LoVo (cell line): ENCODE measurements around the gene SMIM45.

Source experiments
- DNase-seq: peaks from one replicate; pipeline ENCODE4 v3.0.0-alpha.2; 2016; ENCODE audit warnings: low spot score

Gene SMIM45

GRCh38 chr22:41915786-41916493 is 36.0 kb upstream of the SMIM45 start:
- DNase-seq: no peak

DNA sequence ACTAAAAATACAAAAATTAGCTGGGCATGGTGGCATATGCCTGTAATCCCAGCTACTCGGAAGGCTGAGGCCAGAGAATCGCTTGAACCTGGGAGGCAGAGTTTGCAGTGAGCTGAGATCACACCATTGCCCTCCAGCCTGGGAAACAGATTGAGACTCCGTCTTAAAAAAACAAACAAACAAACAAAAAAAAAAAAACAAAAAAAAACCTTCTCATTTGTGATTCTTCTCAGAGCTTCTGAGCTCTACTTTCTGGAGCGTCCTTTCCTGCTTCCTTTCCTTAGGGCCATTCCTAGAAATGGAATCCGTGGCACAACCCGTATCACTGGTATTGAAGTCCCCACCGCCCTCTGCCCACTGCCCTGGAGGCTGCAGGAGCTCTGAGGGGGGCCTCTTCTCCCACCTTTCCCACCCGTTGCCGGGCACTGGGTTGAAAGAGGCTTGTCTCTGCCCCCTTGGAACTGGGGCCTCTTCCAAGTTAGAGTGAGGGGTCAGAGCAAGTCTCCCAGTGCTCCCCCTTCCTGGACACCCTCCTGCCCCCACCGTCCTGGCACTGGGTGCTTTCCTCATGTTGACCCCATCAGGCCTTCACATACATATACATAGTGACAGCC is 35.1 kb upstream of the SMIM45 start:
- no peak for DNase-seq

GRCh38 chr22:41917375-41917902 is 34.5 kb upstream of the SMIM45 start:
- no peak for DNase-seq

GRCh38 chr22:41917903-41918791 is 33.8 kb upstream of the SMIM45 start:
- DNase-seq: no peak

DNA sequence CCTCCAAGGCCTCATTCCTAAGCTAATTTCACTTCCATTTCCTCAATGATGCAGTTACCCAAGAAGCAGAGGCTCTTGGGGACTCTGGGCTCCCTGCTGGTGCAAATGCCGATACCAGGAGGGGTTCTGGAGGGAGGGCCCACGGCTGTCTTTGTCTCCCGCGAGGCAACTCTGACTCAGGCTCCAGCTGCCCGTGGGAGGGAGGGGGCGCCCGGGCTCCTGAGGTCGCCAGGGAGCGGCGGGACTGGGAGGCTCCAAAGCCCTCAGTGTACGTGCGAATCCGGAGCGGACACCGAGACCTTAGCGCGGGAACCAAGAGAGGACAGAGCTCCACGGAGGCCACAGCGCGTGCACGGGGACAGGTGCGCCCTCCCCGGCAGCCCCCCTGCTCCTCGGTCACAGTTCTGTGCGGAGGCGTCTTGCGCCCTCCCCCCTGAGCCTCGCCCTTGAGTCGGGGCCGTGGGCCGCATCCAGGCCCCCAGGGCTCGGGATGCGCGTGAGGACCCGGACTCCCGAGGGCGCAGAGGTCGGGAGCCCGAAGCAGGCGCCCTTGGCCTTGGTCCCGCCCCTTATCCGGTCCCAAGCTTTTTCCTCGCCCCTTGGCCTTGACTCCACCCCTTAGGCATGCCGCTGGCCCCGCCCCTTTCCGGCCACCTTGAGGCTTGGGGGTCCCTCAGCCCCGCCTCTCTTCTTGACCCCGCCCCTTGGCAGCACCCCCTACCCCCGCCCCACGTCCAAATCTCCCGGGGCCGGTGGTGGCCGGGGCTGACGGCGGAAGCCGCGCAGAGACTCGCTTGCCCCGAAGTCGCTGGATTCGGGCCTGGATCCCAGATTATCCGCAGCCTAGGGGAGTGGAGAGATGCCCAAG is 32.4 kb upstream of the SMIM45 start:
- DNase-seq: no peak

GRCh38 chr22:41920271-41920976 is 31.5 kb upstream of the SMIM45 start:
- DNase-seq: no peak

GRCh38 chr22:41922328-41922727 is 29.6 kb upstream of the SMIM45 start:
- no peak for DNase-seq

- no peak for DNase-seq
Measured at GRCh38 chr22:41922940-41923594, 28.9 kb upstream of the SMIM45 start.

GRCh38 chr22:41923595-41924276 is 28.2 kb upstream of the SMIM45 start:
- DNase-seq: no peak

DNA sequence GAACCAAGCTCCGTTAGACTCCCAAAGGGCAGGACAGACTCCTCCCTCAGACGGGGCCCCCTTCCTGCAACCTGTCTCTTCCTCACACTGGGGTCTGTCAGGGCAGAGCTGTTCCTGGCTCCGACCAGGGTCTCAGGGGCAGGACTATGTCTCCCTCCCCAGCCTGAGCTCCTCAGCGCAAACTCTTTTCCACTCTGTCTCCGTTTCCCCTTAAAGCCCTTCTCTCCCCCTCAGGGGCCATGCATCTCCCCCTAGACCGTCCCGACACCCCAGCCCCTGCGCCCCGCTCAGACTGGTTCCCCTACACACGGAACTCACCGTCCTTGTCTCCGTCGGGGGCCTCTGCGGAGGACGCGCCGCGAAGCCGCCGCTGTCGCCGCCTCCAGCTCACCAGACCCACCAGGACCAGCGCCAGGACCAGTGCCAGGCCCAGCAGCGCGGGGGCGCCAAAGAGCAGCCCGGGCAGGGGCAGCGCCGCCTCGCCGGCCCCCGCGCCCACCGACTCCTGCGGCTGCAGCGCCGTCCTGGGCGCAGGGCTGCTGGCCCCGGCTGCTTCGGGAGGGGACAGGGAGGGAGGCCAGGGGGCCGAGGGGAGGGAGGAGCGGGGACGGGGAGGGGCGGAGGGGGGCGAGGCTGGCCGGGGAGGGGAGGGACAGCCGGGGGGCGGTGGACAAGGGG is 26.0 kb upstream of the SMIM45 start:
- no peak for DNase-seq

DNA sequence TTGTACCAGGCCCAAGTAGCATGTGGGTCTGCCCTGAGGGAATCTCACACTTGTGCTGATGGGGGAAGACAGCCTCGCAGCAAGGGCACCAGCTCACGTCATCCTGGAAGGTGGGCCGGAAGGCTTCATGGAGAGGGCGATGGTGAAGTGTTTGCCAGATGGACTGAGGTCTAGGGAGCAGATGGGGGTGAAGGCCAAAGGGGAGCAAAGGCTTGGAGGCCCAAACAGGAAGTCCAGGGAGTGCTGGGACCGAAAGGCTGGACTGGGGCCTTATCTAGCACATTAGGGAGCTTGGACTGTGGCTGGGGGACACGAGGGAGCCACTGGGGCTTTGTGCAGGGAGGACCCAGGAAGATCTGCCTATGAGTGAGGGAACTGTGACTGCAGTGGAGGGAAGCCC is 24.1 kb upstream of the SMIM45 start:
- DNase-seq: no peak

DNA sequence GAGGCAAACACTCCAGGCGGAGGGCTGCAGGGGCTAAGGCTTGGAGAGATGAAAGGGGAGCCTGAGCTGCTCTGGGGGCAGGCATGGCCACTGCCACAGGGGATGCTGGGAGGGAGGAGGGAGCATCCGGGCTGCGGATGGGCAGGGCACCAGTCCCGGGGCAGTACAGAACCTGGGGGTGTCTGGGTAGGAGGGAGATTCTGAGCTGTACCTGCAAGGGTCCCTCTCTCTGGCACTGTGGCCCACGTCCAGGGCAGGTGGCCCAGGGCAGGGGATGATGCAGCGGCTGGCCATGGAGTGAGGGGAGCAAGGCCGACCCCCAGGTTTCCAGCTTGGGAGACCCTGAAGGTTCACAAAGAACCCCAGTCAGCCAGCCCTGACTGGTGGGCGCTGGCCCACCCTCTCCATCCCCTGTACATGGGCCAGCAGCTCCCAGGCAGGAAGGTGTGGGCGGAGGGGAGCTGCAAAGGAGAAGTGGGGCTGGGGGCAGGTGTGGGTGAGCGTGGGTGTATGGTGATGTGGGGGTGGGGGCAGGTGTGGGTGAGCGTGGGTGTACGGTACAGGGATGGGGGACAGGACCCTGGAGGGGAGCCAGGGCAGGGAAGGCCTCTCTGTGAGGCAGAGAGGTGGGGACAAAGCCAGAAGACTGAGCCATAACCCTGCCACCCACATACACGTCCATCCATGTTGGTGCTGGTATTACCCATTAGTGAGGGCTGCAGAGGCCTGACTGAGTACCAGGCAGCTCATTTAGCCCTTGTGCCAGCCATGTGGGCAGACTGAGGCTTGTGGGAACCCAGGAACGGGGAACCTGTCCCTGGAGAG is 23.1 kb upstream of the SMIM45 start:
- no peak for DNase-seq

GRCh38 chr22:41929418-41929810 is 22.5 kb upstream of the SMIM45 start:
- no peak for DNase-seq

GRCh38 chr22:41931701-41932269 is 20.2 kb upstream of the SMIM45 start:
- DNase-seq: no peak

GRCh38 chr22:41932353-41932752 is 19.6 kb upstream of the SMIM45 start:
- no peak for DNase-seq

DNA sequence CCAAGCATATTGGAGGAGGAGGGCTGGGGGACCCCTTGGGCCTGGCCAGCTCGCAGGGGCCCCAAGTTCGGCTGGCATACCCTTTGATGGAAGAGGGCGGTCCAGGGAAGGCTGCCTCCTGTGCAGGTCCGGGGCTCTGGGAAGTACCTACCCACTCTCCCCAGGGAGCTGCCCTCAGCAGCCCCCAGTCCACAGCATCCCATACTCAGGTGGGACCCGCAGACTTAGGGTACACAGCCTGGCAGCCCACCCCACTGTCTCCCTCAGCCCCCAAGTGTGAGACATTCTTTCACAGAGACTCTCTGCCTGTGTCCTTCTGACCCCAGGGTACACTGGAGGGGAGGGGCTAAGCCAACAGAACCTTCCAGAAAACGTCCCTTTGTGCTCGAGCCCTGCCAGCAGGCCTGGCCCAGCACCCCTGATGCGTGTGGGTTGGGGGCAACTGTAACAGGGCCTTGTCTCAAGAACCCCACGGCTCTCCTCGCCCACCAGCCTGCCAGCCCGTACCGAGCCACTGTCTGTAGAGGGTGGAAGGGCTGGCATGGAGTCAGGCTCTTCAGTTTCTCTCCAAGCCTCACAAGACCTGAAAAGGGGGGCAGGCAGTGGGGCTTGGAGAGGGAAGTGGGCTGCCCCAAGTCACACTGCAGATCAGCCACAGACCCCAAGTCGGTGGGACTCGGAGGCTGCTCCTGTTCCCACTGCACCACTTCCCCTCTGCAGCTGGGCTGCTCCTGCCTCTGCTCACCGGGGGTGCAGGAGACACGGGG is 18.4 kb upstream of the SMIM45 start:
- DNase-seq: no peak

DNA sequence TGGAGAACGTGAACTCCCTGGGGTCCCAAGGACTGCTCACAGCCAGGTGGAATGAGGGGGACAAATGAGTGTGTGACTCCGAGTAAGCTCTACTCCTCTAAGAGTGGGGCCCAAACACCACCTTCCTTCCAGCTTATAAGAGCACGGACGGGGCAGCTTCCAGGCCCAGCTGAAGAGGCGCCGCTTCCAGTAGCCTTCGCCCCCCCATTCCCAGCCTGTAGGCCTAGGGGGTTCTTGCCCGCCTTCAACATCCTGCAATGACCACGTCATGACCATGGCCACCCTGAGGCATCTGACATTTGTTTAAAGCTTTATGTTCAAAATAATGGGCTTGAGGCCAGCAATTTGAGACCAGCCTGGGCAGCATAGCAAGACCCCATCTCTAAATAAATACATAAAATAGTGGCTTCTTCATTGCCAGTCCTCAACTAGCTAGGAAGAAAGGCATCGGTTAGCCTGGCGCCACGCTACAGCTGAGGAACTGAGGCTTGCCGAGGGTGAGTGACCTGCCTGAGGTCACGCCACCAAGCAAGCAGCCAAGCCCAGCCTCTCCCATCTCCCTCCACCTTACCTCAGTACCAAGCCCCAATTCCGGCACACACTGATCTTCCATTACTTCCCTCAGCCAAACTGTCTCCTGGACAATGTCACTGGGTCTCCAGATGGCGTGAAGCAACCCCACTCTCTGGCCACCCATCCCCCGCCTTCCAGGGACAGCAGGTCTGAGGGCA is 17.5 kb upstream of the SMIM45 start:
- no peak for DNase-seq
